Muscle layer of colon (tissue), 2 donors: Measurements from ENCODE around the gene PROCA1.
"Not testable (repeated sequence)": the region's sequence is repeated elsewhere in the genome, so short reads cannot be mapped to it uniquely, and the experiment has no call there.

Experiments
- H3K27ac ChIP-seq: one replicate; pipeline ENCODE4 v1.7.0; 2013; ENCODE audit warnings: low read depth, mild to moderate bottlenecking, low read length, moderate library complexity
- H3K27me3 ChIP-seq, 2 donors: one replicate each; pipeline ENCODE4 v1.7.0; 2013; ENCODE audit warnings: low read length in 2 of 2, mild to moderate bottlenecking in 2 of 2; ENCODE audit not compliant: insufficient read depth in 2 of 2, control insufficient read depth in 1 of 2
- H3K36me3 ChIP-seq: one replicate; pipeline ENCODE4 v1.7.0; 2013; ENCODE audit warnings: mild to moderate bottlenecking, low read length; ENCODE audit not compliant: insufficient read depth
- H3K4me1 ChIP-seq: one replicate; pipeline ENCODE4 v1.7.0; 2013; ENCODE audit warnings: mild to moderate bottlenecking, low read length; ENCODE audit not compliant: insufficient read depth
- H3K4me3 ChIP-seq, 2 donors: one replicate each; pipeline ENCODE4 v1.7.0; 2013; ENCODE audit warnings: low read length in 2 of 2, low read depth in 1 of 2, mild to moderate bottlenecking in 1 of 2, moderate library complexity in 1 of 2
- H3K9ac ChIP-seq: one replicate; pipeline ENCODE4 v1.7.0; 2013; ENCODE audit warnings: low read length
- H3K9me3 ChIP-seq: one replicate; pipeline ENCODE4 v1.7.0; 2013; ENCODE audit warnings: mild to moderate bottlenecking, low read length
- donor health status: abdominal sarcoma.
- donor health status: Adenocarcinoma of cecum.

Gene PROCA1

DNA sequence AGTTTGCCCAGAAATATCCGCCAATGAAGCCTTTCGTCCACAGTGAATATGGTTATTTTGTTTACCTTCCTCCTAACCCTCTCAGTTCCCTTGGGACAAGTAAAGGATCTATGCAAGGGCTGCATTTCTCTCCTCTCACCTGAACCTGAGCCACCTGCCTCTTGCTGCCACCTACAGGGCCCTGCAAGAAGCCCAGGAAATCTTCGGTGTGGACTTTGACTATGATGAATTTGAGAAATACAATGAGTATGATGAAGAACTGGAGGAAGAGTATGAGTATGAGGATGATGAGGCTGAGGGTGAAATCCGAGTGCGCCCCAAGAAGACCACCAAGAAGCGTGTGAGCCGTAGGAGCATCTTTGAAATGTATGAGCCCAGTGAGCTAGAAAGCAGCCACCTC lies 35.7 kb downstream of the PROCA1 start:
- H3K4me1 ChIP-seq: no peaks in the 10 kb centered on the region
- no peak overlapping the region for H3K4me3 ChIP-seq
- H3K27ac ChIP-seq: no peak overlapping the region
- H3K27me3 ChIP-seq: no peaks in the 10 kb centered on the region
- H3K36me3 ChIP-seq: peaks cover 89% of the 10 kb centered on the region
- H3K9me3 ChIP-seq: no peaks in the 10 kb centered on the region
- H3K9ac ChIP-seq: no peak overlapping the region

DNA sequence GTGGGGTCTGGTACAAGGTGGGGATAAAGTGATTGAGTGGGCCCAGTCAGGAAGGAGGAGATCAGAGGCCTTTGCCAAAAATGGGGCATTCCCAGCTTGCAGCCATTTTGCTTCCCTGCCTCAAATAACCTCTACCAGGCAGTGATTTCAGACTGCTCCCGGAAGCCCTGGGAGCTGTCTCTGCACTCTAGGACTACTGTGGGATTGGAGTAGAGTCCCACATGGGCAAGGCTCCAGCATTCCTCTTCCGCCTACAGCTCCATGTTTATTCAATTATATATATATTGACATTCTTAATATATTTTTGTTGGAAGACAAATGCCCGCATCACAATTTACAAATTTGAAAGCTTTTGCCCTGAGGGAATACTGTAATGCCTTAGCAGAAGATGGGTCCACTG lies 36.2 kb downstream of the PROCA1 start:
- no peak overlapping the region for H3K27ac ChIP-seq
- H3K9me3 ChIP-seq: no peaks in the 10 kb centered on the region

DNA sequence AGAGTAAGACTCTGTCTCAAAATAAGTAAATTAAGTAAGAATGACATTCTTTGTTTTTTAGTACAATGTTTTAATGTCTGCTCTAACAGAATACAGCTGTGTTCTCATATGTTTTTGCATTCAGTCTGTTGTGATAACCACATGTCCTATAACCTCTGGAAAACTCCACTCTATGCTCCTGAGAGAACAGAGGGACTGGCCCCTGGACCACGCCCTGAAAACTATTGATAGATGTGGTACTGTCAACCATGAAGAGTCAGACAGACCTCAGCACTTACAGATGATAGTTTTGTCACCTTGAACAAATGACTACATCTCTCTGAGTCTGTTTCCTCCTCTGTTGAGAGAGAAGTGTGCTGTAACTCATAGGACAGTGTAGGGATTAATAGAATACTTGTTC lies 41.8 kb downstream of the PROCA1 start:
- peaks cover 48% of the 10 kb centered on the region for H3K36me3 ChIP-seq
- H3K9me3 ChIP-seq: no peaks in the 10 kb centered on the region
- H3K27ac ChIP-seq: no peak overlapping the region
- H3K9ac ChIP-seq: no peak overlapping the region
- H3K4me3 ChIP-seq: no peak overlapping the region
- no peaks in the 10 kb centered on the region for H3K4me1 ChIP-seq
- no peaks in the 10 kb centered on the region for H3K27me3 ChIP-seq

More for the DNA sequence above, 36.2 kb downstream of the PROCA1 start:
- peaks cover 89% of the 10 kb centered on the region for H3K36me3 ChIP-seq
- no peak overlapping the region for H3K9ac ChIP-seq
- H3K4me3 ChIP-seq: no peak overlapping the region
- H3K4me1 ChIP-seq: no peaks in the 10 kb centered on the region
- H3K27me3 ChIP-seq: no peaks in the 10 kb centered on the region

DNA sequence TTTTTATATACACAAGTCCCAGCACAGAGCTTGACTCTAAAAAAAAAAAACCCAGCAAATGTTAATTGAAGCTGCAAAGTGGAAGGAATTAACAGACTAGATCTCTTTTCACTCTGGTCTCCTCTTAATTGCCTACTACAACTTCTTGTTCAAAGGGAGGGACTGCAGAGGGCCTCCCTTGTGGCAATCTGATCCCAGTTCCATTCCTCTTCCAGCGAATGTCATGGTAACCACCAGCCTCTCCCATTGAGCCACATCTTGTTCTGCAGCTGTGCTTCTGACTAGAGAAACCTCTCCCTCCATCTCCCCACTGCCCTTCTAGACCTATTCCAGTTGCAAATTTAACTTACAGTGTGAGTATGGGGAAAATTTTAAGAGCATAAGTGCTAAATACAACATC lies 43.8 kb downstream of the PROCA1 start:
- peaks cover 16% of the 10 kb centered on the region for H3K4me1 ChIP-seq
- no peak overlapping the region for H3K9ac ChIP-seq
- no peak overlapping the region for H3K4me3 ChIP-seq
- H3K27me3 ChIP-seq: no peaks in the 10 kb centered on the region
- H3K27ac ChIP-seq: no peak overlapping the region
- H3K9me3 ChIP-seq: no peaks in the 10 kb centered on the region
- peaks cover 31% of the 10 kb centered on the region for H3K36me3 ChIP-seq

DNA sequence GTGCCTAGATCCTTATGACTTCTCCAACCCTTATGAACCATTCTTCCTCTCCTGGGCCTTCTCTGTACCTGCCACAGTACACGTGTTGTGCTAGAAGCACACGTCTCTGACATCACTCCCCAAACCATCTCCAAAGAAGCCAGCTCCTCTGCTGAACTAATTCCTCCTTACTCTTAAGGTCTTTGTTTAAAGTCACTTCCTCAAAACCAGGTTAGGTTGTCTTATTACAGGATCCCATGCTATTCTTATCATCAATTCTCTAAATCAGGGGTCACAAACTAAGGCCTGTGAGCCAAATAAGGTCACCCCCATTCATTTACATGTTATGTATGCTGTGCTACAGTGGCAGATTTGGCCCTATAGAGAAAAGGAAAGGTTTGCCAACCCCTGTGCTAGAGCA lies 45.7 kb downstream of the PROCA1 start:
- Histone ChIP-seq H3K36me3 (peaks cover 13% of the 10 kb centered on the region), H3K9me3 (no peaks in the 10 kb centered on the region), H3K9ac (no peak overlapping the region), H3K4me1 (peaks cover 23% of the 10 kb centered on the region), H3K4me3 (no peak overlapping the region), H3K27ac (no peak overlapping the region), H3K27me3 (no peaks in the 10 kb centered on the region)

DNA sequence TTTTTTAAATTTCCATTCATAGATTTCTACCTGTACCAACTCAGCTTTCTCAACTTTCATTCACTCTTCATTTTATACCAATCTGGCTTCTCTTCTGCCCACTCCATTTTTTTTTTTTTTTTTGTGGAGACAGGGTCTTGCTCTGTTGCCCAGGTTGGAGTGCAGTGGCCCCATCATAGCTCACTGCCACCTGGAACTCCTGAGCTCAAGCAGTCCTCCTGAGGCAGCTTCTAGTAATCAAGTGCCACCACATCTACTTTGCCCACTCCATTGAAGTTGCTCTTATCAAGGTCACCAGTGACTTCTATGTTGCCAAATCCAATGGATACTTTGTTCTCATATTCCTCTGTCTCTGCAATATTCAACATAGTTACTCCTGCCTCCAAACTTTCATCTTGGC lies 48.0 kb downstream of the PROCA1 start:
- peak overlapping the region; percentile 98 for H3K9ac ChIP-seq
- H3K27ac ChIP-seq: no peak overlapping the region
- peaks cover 31% of the 10 kb centered on the region for H3K4me1 ChIP-seq
- no peaks in the 10 kb centered on the region for H3K27me3 ChIP-seq
- H3K36me3 ChIP-seq: peaks cover 3% of the 10 kb centered on the region
- no peaks in the 10 kb centered on the region for H3K9me3 ChIP-seq
- H3K4me3 ChIP-seq: no peak overlapping the region

DNA sequence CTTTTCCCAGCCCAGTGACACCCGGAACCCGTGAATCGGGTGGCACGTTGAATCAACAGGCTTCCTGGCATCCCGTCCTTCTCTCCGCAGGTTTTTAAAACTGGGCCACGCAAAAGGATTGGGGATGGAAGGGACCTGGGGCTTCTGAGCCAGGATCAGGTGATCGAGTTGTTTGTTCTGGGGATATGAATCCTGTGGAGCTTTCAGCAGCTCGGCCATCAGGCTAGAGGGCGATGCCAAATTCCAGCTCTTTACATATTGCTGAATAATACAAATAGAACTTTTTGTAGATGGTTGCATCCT lies 49.2 kb downstream of the PROCA1 start:
- Histone ChIP-seq H3K27ac (peak overlapping the region; percentile 96), H3K4me3 (peak overlapping the region; percentile 73 to 92), H3K9ac (peak overlapping the region; percentile 98), H3K9me3 (no peaks in the 10 kb centered on the region), H3K4me1 (peaks cover 31% of the 10 kb centered on the region), H3K27me3 (no peaks in the 10 kb centered on the region), H3K36me3 (peaks cover 3% of the 10 kb centered on the region)

DNA sequence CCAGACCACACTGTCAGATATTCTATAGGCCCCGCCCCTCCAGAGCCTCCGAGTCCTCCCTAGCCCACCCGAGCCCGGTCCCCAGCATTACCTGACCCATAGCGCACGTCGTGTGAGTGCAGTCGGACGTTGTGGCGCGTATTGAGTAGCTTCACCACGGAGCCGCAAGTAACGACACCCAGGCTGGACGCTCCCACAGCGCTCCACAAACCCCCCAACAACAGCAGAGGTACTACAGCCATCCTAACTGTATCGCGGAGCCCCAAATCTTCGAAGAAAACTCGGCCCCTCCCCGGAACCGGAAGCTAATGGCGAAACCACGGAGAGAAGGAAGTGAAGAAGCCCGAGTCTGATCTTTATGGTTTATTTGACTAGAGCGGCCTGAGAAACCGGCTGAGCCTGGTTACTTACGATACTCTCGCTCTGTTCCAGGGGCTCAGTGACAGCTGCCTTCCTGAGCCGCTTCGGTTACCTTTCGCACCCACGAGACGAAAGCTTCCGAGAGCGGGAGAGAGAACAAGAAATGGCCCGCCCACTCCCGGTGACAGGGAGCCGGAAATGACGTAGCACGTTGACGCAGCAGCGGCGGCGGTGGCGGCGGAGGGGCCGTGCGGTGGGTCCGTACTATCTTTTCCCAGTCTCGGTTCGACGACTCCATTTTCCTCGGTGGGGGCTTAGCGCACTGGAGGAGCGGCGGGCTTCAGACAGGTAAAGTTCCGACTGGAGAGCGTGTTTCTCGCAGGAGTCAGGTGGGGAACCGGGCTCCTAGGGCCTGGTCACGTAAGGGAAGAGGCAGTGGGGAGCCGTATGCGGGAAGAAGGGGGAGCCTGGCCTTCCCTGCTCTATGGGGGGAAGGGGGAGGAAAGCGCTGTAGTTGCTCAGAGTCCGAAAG lies 49.8 kb downstream of the PROCA1 start, which contains the start of the genes SDF2 and SUPT6H:
TSS of gene SDF2 (minus strand) at position 272 of the 892 bp plus-strand sequence. CDS start at position 242, 30 bp downstream.
TSS of gene SUPT6H (plus strand) at position 571 of the 892 bp plus-strand sequence. CDS start 11,197 bp downstream, outside the sequence.
- no peaks in the 10 kb centered on the region for H3K27me3 ChIP-seq
- H3K9ac ChIP-seq: peak within 1 kb of the TSS; percentile 98
- peaks cover 31% of the 10 kb centered on the region for H3K4me1 ChIP-seq
- no peaks in the 10 kb centered on the region for H3K9me3 ChIP-seq
- H3K4me3 ChIP-seq: peak within 1 kb of the TSS; percentile 73 to 92
- H3K36me3 ChIP-seq: peaks cover 3% of the 10 kb centered on the region
- H3K27ac ChIP-seq: peak within 1 kb of the TSS; percentile 96

DNA sequence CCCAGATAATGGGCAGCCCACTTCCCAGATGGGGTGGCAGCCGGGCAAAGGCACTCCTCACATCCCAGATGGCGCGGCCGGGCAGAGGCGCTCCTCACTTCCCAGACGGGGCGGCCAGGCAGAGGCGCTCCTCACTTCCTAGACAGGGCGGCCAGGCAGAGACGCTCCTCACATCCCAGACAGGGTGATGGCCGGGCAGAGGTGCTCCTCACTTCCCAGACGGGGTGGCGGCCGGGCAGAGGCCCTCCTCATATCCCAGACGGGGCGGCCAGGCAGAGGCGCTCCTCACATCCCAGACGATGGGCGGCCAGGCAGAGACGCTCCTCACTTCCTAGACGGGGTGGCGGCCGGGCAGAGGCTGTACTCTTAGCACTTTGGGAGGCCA lies 52.2 kb downstream of the PROCA1 start:
- Histone ChIP-seq H3K4me1 (peaks cover 29% of the 10 kb centered on the region), H3K36me3 (peaks cover 14% of the 10 kb centered on the region)
- not testable (repeated sequence) for H3K4me3 ChIP-seq, H3K9ac ChIP-seq, H3K9me3 ChIP-seq, H3K27me3 ChIP-seq, H3K27ac ChIP-seq

DNA sequence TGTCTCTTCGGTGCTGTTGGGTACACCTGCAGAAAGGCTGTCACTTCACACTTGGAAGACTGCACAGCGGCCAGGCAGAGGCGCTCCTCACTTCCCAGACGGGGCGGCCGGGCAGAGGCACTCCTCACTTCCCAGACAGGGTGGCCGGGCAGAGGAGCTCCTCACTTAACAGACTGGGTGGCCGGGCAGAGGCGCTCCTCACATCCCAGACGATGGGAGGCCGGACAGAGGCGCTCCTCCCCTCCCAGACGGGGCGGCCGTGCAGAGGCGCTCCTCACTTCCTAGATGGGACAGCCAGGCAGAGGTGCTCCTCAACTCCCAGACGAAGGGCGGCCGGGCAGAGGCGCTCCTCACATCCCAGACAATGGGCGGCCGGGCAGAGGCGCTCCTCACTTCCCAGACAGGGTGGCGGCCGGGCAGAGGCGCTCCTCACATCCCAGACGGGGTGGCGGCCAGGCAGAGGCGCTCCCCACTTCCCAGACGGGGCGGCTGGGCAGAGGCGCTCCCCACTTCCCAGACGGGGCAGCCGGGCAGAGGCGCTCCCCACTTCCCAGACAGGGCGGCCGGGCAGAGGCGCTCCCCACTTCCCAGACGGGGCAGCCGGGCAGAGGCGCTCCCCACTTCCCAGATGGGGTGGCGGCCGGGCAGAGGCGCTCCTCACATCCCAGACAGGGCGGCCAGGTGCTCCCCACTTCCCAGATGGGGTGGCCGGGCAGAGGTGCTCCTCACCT lies 52.8 kb downstream of the PROCA1 start:
- H3K4me1 ChIP-seq: peaks cover 24% of the 10 kb centered on the region
- H3K27ac ChIP-seq, H3K4me3 ChIP-seq, H3K9ac ChIP-seq, H3K27me3 ChIP-seq, H3K9me3 ChIP-seq: not testable (repeated sequence)
- peaks cover 14% of the 10 kb centered on the region for H3K36me3 ChIP-seq

DNA sequence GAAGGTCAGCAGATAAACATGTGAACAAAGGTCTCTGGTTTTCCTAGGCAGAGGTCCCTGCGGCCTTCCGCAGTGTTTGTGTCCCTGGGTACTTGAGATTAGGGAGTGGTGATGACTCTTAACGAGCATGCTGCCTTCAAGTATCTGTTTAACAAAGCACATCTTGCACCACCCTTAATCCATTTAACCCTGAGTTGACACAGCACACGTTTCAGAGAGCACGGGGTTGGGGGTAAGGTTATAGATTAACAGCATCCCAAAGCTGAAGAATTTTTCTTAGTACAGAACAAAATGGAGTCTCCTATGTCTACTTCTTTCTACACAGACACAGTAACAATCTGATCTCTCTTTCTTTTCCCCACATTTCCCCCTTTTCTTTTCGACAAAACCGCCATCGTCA lies 53.3 kb downstream of the PROCA1 start:
- H3K36me3 ChIP-seq: peaks cover 12% of the 10 kb centered on the region
- peaks cover 19% of the 10 kb centered on the region for H3K4me1 ChIP-seq
- H3K4me3 ChIP-seq, H3K27ac ChIP-seq, H3K9me3 ChIP-seq, H3K9ac ChIP-seq, H3K27me3 ChIP-seq: not testable (repeated sequence)
